NB4 (cell line): ENCODE measurements around the gene MCUR1.

Experiments used
- CTCF ChIP-seq: IDR thresholded peaks from one replicate; pipeline ENCODE4 v1.5.1; 2012; ENCODE audit warnings: low read depth, low read length
- MYC ChIP-seq: IDR thresholded peaks from 2 replicates; pipeline ENCODE4 v1.6.1; 2011; ENCODE audit warnings: low read depth, low read length
- POLR2A ChIP-seq: IDR thresholded peaks from 2 replicates; pipeline ENCODE4 v1.6.1; 2011; ENCODE audit warnings: mild to moderate bottlenecking; ENCODE audit not compliant: insufficient read length; ENCODE audit errors: extremely low read depth

GRCh38 chr6:13803581-13803980, 10.8 kb downstream of the MCUR1 start:
- TF ChIP-seq CTCF (no peak), POLR2A (no peak), MYC (no peak)
